Measurements from ENCODE around the gene KCNH3.

KCNH3 gene

DNA sequence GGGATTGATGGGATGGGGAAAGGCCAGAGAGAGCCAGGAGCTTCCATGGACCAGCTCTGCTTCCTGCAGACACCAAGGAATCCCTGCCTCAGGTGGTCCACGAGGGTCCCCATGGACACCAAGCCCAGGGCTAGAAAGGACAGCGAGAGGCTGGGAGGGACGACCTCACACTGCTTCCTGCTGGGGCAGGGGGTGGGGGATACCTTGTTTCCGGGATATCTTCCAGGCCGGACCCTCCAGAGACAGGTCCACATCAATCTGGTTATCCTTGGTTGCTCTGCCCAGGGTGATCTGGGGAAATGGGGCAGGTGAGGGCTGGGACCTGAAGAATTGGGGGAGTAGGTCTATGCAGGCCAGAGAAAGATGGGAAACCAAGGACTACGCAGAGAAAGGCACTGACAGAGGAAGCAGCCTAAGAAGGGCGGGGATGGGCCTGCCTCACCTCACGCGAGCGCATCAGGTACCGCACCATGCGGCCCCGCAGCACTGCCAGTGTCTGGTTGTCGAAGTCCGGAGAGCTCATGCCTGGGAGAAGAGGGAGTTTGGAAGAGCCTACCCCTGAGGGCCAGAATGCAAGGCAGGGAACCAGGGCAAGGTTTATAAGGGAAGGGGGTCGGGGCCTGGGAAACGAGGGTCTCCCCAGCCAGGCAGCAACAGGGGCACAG, 20.3 kb downstream of the KCNH3 start:
- DNase-seq (ENCODE audit: low read depth in 1 of 2, low spot score in 1 of 2), result no peak

DNA sequence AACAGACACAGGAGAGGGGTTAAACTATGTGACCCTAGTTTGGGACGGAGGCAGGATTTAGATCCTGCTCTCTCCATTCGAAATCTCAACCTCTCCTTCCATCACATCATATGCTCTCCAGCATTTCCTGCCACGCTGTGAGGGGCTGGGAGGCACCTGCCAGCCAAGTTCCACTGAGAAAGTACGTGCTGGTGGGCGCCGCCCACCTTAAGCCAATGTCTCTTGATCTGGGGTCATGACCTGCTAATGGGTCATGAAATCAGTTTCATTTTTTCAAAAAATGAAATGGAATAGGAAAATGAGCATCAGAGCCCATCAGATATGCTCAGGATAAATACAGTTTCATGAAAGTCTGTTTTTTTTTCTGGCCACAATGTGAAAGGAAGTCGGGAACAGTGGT, 21.9 kb downstream of the KCNH3 start:
- no peak for DNase-seq (ENCODE audit: low read depth in 1 of 2, low spot score in 1 of 2)

DNA sequence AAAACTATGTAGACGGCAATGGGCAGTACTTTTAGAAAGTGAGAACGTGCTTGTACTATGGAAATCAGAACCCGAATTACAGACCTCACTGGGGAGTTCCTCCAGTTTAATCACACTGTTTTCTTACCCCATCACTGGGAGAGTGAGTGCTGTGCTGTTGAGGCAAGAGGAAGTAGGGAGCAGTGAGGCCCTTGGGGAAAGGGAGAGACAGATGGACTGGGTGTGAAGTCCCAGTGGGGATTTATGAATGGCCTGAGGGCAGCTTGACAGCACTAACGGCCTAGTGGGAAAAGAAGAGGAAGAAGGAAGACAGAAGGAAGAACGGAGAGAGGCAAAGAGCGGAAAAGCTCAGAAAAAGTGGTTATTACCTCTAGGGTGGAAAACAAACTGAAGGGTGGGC, 23.4 kb downstream of the KCNH3 start:
- DNase-seq (ENCODE audit: low read depth in 1 of 2, low spot score in 1 of 2), result no peak

DNA sequence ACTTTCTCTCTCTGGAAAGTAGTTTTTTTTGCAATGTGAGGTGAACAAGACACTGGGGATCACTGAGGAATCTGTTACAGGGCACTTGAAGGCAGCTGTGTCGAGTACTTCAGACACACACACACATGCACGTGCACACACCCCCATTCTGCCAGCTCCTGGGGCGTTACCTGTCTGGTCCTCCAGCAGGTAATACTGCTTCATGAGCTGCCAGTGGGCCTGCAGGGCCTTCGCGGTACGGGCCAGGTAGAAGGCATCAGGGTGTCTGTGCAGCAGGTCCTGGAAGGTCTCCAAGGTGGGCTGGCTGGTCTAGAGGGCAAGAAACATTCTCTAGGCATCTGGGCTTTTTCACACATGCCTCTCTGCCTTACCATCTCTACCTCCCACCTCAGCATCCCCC, 24.0 kb downstream of the KCNH3 start:
- no peak for DNase-seq (ENCODE audit: low read depth in 1 of 2, low spot score in 1 of 2)

DNA sequence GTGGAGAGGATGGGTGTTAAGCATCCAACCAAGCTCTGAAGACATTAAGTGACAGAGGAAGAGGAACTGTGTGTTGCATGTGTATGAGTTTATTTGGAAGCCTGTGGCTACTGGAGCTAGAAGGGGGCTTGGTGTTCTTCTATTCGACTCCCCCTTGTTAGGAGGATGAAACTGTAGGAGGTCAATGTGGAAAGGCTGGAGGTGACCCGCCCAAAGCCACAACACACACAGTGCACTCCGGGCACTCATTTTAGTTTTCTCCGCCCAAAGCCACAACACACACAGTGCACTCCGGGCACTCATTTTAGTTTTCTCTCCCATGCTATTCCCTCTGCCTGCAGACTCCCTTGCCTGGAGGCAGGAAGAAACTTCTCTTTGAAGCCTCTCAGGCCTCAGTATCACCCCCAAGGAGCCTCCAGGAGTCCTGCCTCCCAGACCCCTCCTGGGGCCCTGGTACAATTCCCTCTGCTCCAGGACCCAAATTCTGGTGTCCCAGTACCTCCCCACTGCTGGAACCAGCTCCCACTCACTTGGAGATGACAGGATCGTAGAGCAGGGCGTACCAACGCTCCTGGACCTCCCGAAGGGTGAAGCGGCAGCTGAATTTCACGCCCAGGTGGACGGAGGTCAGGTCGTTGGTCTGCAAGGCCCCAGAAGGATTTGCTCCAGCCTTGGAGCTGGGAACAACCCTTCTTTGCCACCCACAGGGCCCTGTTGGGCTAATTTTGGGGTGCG, 25.3 kb downstream of the KCNH3 start:
- DNase-seq (ENCODE audit: low read depth in 1 of 2, low spot score in 1 of 2), result no peak

DNA sequence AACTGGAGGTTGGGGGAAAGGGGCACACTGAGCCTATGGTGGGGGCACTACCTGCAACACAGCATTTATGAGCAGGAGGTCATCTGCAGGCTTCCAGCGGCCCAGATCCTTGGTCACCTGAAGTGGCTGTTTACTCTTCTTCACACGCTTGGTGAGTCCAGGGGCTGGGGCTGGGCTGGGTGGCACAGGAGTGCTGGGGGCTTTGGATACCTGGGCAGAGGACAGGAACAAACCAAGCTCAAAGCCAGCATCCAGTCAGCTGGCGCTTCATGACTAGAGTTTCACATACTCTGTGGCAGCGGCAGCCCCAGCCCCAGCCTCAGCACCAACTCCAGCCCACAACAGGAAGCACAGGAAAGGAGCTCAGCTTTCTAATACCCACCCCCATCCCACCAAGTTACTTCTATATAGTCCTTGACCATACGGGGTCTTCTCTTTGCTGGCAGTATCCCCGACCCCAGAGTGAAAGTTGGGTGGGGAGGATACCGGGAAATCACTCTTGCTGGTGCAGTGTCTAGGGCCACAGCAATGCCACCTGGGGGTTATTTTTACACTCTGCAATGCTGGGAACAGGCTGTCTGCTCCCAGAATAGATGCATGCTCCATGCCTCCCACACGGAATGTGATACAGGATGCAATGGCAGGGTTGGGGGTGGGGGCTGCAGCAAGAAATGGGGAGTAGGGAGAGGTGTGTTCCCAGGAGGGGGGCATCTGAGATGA, 26.0 kb downstream of the KCNH3 start:
- DNase-seq (ENCODE audit: low read depth in 1 of 2, low spot score in 1 of 2), result no peak

DNA sequence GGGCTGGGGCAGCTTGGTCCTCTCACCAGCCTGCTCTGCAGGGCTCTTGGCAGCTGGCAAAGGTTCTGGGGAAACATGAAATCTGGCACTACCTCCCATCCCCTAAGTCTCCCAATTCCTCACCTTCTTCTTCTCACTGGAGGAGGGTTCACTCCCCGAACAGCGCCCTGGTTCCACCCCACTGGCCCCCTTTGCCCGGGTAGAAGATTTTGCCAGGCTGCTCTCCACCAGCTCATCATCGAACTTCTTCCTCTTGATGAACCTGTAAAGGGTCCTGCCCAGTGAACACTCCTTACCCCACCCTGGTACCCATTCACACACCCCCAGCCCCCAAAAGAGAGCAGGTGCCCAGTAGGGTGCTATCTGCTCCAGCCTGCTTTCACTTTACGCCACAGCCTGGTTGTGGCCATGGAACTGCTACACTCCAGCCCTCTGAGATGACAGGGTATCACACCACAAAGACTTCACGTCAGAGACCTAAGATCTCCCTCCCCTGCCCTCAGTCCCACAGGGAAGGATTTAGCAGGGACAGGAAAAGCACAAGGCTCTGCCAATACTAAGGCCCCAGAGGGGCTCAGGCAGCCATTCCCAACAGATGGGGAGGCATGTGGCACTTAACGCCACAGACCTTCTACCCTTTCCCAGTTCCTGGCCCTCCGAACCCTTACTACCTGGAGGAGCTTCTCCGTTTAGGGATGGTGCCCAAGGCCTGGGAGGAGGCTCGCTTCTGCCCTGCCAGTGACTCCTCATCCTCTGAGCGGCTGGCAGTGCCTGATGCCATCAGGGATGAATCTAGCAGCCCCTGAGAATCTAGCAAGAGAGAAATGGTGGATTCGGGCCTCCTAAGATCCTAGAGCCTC, 26.8 kb downstream of the KCNH3 start:
- no peak for DNase-seq (ENCODE audit: low read depth in 1 of 2, low spot score in 1 of 2)

DNA sequence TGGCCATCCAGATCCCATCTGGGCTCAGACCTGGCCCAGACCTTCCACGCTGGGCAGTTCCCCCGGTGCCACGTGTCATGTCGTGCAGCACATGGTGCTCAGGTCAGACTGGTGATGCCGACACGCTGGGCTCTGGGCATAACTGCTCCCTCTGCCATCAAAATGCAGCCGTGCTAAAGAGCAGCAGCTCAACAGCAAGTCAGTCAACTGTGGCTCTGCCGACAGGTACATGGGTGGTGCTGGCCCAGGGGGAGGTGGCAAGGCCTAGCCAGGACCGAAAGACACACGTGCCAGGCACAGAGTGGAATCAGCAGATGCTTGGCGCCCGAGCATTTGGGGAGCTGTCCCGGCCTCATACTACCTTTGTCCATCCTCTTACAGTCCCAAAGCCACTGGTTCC, 27.5 kb downstream of the KCNH3 start:
- DNase-seq (ENCODE audit: low read depth in 1 of 2, low spot score in 1 of 2), result no peak

DNA sequence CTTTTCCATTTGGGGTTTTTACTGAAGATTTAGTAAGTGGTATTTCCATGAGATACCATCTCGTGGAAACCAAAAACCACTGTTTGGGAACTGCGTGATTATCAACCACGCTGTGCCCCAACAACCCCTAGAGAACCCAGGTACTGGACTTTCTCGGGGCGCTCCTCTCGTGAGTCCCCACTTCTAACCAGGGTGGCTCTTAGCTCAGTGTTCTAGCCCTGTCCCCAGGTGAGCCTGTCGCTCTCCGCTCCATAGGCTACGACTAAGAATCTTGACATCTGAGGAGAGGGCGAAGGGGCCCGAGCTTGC, 28.4 kb downstream of the KCNH3 start:
- DNase-seq (ENCODE audit: low read depth in 1 of 2, low spot score in 1 of 2), result no peak

DNA sequence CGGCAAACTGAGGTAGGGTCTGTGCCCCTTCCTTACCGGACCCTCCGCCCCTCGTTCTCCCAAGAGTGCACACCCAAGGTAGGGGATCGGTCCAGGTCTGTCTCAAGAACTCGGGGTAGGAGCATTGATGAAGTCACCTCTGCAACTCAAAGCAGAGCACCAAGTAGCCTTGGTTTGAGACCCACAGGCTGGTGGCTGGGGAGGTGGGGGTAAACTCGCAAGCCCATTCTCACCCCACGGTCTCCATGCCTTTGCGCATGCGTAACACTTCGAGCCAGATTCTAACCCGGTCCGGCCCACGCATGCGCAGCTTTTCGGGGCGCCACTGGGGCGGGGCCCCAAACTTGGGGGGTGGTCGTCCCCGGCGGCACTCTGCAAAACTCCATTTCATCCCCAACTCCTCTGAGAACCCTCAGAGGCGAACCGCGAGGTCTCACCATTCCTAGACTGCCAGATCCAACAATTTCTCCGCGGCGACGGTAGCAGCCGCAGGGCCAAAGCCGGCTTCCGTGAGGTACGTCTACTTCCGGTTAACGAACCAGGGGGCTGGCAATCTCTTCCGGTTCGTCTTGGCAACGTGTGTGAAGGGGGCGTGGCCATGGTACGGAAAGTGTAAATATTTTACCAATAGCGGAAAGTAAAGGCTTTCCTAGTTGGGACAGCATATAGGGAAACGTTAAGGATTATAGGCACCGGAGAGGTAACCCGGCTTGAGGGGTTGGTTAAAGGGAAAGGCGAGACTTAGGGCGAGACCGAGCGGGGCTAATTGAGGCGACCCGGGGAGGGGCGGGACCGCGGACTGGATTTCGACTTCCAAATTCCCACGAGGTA, 29.0 kb downstream of the KCNH3 start, which contains the start of gene MCRS1:
TSS of gene MCRS1 (minus strand) at position 532 of the 831 bp plus-strand sequence. CDS start 1,411 bp downstream, outside the sequence.
- DNase-seq (ENCODE audit: low read depth in 1 of 2, low spot score in 1 of 2), result peak; percentile 75 to 78

DNA sequence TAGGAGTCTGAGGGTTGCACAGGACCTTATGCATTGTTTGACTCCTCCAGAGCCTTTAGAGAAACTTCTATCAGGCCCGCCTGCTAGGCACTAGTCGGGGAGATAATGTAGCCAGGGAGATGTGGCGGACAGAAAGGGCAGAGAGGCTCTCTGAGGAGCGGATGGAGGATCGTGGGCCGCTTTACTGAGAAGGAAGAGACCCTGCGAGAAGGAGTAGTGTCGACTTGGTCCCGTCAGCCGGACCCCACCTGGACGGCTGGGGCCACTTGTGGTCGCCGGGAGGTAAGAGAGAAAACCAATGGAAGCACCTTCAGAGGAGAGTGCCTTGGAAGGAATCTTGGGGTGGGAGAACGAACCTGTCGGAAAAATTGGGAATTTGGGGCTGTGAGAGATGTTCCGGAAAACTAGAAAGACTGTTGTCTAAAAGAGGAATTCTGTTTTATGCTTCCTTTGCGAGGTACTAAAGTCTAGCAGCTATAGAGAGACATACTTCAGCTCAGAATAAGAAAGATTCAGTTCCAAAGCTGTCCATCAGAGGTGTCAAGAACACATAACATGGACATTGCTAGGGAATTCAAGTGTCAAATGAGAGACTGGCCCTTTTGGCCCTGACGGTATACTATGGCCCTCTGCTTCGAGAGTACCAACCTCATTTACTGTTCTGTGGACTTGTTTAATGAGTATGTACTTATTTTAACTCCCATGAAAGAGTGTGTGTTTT, 29.8 kb downstream of the KCNH3 start:
- no peak for DNase-seq (ENCODE audit: low read depth in 1 of 2, low spot score in 1 of 2)

DNA sequence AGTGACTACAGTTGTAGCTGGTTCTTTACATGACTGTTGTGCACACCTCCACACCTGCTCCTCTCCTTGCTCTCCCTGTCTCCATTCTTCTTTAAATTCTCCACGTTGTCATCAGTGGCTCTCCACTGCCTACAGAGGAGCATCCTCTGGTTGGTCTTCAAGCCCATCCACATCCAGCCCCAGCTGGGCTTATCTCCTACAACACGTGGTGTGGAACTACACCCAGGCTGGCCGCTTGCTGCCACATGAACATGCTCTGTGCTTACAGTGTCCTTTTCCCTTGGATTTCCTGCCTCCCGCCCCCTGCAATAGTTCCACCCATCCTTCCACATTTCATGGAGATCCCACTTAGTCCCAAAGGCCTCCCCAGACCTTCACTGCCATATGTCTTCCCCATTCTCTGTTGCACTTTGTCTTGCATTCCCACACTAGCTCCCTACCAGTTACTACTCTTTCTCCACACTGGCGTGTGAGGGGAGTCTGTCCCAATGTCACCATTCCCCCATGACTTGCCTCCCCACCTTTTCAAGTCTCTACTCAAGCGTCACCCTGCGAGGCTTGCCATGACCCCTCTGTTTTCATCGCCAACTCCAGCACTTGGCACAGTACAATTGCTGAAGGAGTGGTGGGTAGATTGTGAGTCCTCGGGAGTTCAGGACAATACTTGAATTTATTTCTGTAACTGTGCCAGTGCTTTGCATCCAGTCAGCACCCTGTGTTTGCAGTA, 38.9 kb downstream of the KCNH3 start:
- DNase-seq (ENCODE audit: low read depth in 1 of 2, low spot score in 1 of 2), result no peak

DNA sequence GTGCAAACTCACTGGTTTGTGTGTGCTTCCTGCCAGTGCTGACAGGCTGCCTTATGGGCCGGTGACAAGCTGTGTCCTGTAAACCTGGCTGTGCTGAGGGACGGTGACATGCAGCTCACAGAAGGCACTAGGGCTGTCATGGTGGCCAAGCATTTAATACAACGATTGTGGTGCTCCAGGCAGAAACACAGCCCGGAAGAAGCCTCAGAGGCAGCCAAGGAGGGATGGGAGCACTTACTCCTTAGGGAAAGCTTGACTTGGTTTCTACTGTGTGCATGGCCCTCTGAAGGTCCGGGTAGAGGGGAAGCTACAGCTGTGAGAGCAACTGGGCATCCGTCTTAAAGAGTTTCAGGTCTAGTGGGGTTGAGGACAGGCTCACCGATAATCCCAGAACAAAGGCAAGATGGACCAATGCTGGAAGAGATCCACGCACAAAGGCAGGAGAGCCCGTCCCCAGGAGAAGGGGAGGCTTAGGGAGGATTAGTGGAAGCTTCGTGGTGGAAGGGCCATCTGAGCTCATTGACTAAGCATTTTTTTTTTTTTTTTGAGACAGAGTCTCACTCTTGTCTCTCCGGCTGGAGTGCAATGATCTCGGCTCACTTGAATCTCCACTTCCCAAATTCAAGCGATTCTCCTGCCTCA, 39.8 kb downstream of the KCNH3 start:
- DNase-seq (ENCODE audit: low read depth in 1 of 2, low spot score in 1 of 2), result no peak

DNA sequence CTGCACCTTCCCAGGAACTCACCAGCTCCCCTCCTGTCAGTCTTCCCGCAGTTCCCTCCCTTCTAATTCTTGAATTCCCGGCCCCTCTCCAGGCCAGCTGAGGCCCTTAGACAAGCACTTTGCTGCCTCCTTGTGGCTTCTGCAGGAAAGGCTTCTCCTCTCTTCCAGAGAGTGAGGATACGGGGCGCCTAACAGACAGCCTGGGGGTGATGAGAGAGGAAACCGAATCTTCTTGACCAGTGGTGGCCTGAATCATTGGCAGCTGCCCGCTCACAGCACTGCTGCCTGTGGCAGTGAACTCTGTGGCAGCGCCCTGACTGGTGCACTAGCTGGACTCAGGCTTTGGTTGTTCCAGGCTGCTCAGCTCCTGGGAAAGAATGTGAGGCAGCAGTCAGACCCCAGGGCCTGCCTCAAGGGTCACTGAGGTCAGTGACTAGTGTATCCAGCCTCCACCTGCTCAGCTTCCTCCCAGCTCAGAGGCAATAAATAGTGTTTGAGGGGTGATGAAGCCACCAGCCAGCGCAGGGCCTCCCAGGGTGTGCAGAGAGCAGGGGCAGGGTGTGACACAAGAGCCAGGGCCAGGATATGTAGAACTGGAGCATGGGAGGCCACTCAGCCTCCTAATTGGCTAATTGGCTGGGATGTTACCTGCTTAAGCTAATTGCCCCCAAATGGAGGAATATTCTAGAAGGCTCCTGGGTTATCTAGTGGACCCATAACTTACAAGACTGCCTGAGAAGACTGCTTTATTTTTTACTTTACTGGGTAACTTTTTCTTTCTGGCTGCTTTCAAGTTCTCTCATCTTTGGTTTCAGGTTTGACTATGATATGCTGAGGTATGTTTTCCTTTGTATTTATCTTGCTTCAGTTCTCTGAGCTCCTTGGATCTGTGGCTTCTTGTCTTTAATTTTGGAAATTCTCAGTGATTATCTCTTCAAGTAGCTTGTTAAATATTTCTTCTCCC, 42.0 kb downstream of the KCNH3 start:
- DNase-seq (ENCODE audit: low read depth in 1 of 2, low spot score in 1 of 2), result peak in 1 of 2 donors; percentile 15

DNA sequence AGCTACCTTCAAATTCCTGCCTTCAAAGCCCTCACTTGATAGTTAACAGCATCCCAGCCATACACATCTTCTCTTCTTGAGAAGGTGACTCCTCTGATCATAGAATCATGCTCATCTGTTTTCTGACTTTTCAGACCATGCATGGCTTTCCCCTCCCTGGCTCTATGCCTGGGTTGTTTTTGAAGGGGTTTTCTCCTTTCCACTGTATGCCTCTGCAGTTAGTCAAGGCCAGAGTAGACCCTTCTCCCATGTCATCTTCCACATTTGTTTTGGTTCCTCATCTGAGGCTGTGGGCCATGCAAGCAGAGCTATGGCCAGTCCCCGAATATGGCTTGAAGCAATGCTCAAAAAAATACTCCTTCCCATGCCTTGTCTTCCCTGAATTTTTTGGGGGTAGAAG, 43.4 kb downstream of the KCNH3 start:
- no peak for DNase-seq (ENCODE audit: low read depth in 1 of 2, low spot score in 1 of 2)

DNA sequence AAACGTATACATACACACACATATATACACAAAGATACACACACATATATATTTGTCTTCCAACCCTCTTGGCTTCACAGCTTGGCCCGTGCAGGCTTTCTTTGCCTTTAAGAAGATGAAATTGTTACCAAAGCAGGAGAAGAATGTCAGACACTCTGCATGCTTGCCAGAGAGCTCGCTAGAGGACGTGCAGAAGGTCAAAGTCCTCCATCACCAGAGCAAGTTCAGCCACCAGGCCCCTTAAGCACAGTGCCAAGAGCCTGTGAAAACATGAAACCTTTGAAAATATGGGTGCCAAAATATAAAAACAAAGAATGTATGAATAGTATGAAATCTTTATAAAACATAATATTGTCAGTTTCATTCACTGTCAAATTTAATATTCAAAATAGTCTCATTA, 44.0 kb downstream of the KCNH3 start:
- no peak for DNase-seq (ENCODE audit: low read depth in 1 of 2, low spot score in 1 of 2)

DNA sequence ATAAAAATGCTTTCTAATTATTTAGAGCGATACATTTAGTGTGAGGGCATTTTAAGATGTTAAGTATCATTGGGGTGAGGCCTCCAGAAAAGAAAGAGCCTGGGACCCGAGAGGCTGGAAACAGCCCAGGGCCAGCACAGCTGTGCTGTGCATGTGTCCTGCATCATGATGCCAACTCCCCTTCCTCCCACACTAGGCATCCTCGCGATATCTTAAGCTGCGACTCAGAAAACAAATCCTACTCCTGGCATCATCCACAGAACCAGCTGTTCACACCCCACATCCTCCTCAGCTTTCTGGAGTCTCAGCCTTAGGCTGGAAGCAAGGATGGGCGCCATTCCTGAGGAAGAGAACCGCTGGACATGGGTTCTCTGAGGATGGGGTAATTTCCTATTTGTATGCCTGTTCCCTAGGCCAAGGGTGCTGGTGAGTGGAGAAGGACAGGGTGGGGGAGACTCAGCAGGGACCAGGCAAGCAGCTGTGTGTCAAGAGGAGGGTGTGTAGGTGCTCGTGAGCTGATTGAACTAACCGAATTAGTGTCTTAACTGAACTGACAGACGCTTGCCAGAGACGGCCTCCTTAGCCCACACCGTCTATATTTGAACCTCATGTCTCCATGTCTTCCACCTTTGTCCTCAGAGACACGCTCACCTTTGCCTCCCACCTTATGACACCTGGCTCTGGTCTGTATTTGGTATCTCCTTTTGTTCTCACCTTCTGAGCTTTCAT, 44.7 kb downstream of the KCNH3 start:
- DNase-seq (ENCODE audit: low read depth in 1 of 2, low spot score in 1 of 2), result no peak
